Measurements from ENCODE around the gene SMIM32.

DNA sequence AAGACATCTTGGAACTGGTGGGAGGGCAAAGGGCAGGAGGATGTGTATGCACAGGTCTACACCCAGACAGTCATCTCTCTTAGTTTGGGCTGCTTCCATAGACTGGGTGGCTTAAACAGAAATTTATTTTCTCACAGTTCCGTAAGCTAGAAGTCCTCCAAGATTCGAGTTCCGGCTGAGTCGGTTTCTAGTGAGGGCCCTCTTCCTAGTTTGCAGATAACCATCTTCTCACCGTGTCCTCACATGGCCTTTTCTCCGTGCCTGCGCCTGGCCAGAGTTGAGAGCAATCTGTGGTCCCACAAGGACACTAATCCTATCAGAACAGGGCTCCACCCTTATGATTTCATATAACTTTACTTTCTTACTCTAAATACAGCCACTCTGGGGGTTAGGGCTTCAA lies 4.1 kb downstream of the SMIM32 start:
- TF ChIP-seq POLR2AphosphoS5 (IDR thresholded peaks at IDR 0.05) (no peak), POLR2A (IDR thresholded peaks at IDR 0.05) (no peak)
- TF ChIP-seq, protein P1, sequence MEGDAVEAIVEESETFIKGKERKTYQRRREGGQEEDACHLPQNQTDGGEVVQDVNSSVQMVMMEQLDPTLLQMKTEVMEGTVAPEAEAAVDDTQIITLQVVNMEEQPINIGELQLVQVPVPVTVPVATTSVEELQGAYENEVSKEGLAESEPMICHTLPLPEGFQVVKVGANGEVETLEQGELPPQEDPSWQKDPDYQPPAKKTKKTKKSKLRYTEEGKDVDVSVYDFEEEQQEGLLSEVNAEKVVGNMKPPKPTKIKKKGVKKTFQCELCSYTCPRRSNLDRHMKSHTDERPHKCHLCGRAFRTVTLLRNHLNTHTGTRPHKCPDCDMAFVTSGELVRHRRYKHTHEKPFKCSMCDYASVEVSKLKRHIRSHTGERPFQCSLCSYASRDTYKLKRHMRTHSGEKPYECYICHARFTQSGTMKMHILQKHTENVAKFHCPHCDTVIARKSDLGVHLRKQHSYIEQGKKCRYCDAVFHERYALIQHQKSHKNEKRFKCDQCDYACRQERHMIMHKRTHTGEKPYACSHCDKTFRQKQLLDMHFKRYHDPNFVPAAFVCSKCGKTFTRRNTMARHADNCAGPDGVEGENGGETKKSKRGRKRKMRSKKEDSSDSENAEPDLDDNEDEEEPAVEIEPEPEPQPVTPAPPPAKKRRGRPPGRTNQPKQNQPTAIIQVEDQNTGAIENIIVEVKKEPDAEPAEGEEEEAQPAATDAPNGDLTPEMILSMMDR (IDR thresholded peaks at IDR 0.05), result no peak
